ENCODE results near the gene HSPA1A. TPM values are rescaled to one million over a fixed set of nuclear protein-coding genes. Genes with fewer than 3 reads are reported as not detected.

The HSPA1A gene
- total and polyA plus RNA-seq, 12 donors: 48.5 to 261 (median 183) TPM

DNA sequence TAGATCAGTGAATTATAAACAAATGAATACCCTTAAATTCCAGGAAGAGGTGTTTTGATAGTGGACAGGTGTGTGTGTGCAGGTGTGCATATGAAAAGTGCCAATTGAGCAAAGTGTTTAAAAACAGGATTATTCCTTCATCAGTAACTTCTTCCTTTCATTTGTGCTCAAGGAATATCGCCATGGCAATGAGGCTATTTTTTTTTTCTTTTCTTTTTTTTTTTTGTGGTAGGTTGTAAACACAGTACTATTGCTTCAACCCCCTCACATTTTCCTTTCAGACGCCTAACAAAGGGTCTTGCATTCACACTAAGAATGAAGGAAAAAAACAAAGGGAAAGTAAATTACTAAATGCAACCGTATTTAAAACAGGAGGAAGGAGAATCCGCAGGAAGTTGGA is 10.2 kb downstream of the HSPA1A start:
- intact Hi-C loops (cut with DNase I): no loop called here
- no peaks in the 10 kb centered on the region for H3K36me3 ChIP-seq (replicated peaks in 1 of 2)
- no peak for DNase-seq
- peak overlapping the region in 3 of 5 donors; percentile 88 to 98 (median 89) for H3K27ac ChIP-seq
- WGBS, 4 donors: 74 to 82% (median 76%) methylated on average over 4 of the region's 4 CpGs
- H3K4me1 ChIP-seq (replicated peaks in 1 of 2): peaks cover 17 to 39% of the 10 kb centered on the region in 2 donors
- H3K4me3 ChIP-seq: no peak overlapping the region
- TF ChIP-seq, protein P1, sequence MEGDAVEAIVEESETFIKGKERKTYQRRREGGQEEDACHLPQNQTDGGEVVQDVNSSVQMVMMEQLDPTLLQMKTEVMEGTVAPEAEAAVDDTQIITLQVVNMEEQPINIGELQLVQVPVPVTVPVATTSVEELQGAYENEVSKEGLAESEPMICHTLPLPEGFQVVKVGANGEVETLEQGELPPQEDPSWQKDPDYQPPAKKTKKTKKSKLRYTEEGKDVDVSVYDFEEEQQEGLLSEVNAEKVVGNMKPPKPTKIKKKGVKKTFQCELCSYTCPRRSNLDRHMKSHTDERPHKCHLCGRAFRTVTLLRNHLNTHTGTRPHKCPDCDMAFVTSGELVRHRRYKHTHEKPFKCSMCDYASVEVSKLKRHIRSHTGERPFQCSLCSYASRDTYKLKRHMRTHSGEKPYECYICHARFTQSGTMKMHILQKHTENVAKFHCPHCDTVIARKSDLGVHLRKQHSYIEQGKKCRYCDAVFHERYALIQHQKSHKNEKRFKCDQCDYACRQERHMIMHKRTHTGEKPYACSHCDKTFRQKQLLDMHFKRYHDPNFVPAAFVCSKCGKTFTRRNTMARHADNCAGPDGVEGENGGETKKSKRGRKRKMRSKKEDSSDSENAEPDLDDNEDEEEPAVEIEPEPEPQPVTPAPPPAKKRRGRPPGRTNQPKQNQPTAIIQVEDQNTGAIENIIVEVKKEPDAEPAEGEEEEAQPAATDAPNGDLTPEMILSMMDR (IDR thresholded peaks at IDR 0.05): no peak
- no peaks in the 10 kb centered on the region for H3K9me3 ChIP-seq (replicated peaks in 1 of 3)
- no peaks in the 10 kb centered on the region for H3K27me3 ChIP-seq

DNA sequence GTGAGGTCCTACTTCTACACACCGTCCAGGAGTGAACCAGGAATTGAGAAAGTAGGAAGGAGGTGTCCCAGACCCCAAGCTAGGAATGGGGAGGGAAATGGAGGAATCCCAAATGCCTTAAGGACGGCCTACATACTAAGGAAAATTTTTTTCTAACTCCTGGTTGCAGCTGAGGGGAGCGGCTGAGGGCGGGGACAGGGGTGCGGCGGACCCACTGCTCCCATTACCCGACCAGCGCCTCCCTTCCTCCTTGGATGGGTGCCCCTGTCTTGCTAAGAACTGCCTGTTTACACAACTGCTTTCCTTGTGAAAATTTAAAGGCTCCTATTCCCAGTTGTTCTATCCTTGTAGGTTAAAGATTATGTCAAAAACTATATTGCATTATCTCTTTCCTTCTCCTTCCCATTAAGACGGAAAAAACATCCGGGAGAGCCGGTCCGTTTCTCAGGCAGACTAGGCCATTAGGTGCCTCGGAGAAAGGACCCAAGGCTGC is 11.5 kb downstream of the HSPA1A start:
- Histone ChIP-seq H3K9me3 (replicated peaks in 1 of 3) (no peaks in the 10 kb centered on the region), H3K27ac (peak overlapping the region; percentile 85 to 98 (median 88)), H3K4me1 (replicated peaks in 1 of 2) (peaks cover 6 to 38% of the 10 kb centered on the region in 2 donors), H3K36me3 (replicated peaks in 1 of 2) (no peaks in the 10 kb centered on the region), H3K27me3 (no peaks in the 10 kb centered on the region), H3K4me3 (peak overlapping the region in 2 of 4 donors; percentile 23 to 40)
- intact Hi-C loops (cut with DNase I): no loop called here
- WGBS, 4 donors: 0 to 1% (median 1%) methylated on average over 13 of the region's 13 CpGs
- TF ChIP-seq POLR2A (IDR thresholded peaks at IDR 0.05): peak in 1 of 2 donors; percentile 36
- TF ChIP-seq, protein P1 (IDR thresholded peaks at IDR 0.05): no peak
- peak; percentile 75 to 90 (median 86) for DNase-seq

DNA sequence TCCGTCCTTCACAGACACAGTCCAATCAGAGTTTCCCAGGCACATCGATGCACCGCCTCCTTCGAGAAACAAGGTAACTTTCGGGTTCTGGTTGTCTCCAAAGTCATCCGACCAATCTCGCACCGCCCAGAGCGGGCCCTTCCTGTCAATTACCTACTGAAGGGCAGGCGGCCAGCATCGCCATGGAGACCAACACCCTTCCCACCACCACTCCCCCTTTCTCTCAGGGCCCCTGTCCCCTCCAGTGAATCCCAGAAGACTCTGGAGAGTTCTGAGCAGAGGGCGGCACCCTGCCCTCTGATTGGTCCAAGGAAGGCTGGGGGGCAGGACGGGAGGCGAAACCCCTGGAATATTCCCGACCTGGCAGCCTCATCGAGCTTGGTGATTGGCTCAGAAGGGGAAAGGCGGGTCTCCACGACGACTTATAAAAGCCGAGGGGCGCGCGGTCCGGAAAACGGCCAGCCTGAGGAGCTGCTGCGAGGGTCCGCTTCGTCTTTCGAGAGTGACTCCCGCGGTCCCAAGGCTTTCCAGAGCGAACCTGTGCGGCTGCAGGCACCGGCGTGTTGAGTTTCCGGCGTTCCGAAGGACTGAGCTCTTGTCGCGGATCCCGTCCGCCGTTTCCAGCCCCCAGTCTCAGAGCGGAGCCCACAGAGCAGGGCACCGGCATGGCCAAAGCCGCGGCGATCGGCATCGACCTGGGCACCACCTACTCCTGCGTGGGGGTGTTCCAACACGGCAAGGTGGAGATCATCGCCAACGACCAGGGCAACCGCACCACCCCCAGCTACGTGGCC is 12.1 kb downstream of the HSPA1A start, which contains the start of gene HSPA1B:
TSS of gene HSPA1B (plus strand) at position 453 of the 794 bp plus-strand sequence. CDS start at position 666, 213 bp downstream.
- peak; percentile 100 for TF ChIP-seq POLR2A (IDR thresholded peaks at IDR 0.05)
- TF ChIP-seq, protein P1 (IDR thresholded peaks at IDR 0.05): peak in 1 of 6 experiments; percentile 22
- intact Hi-C loops (cut with DNase I): no loop called here
- Histone ChIP-seq H3K36me3 (replicated peaks in 1 of 2) (no peaks in the 10 kb centered on the region), H3K27ac (peak within 1 kb of the TSS; percentile 86 to 98 (median 88)), H3K4me1 (replicated peaks in 1 of 2) (peaks cover 6 to 36% of the 10 kb centered on the region in 2 donors), H3K9me3 (replicated peaks in 1 of 3) (no peaks in the 10 kb centered on the region), H3K27me3 (no peaks in the 10 kb centered on the region), H3K4me3 (peak within 1 kb of the TSS in 2 of 4 donors; percentile 45 to 60)
- 0% methylated on average over 34 to 52 of the region's 56 CpGs for WGBS, 4 donors
- peak; percentile 99 to 100 (median 100) for DNase-seq

DNA sequence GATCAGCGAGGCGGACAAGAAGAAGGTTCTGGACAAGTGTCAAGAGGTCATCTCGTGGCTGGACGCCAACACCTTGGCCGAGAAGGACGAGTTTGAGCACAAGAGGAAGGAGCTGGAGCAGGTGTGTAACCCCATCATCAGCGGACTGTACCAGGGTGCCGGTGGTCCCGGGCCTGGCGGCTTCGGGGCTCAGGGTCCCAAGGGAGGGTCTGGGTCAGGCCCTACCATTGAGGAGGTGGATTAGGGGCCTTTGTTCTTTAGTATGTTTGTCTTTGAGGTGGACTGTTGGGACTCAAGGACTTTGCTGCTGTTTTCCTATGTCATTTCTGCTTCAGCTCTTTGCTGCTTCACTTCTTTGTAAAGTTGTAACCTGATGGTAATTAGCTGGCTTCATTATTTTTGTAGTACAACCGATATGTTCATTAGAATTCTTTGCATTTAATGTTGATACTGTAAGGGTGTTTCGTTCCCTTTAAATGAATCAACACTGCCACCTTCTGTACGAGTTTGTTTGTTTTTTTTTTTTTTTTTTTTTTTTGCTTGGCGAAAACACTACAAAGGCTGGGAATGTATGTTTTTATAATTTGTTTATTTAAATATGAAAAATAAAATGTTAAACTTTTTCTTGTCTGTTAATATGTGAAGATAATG is 14.4 kb downstream of the HSPA1A start:
- Histone ChIP-seq H3K4me3 (peak overlapping the region in 2 of 4 donors; percentile 43 to 80), H3K27ac (peak overlapping the region in 4 of 5 donors; percentile 60 to 96 (median 76)), H3K36me3 (replicated peaks in 1 of 2) (no peaks in the 10 kb centered on the region), H3K27me3 (no peaks in the 10 kb centered on the region), H3K9me3 (replicated peaks in 1 of 3) (no peaks in the 10 kb centered on the region), H3K4me1 (replicated peaks in 1 of 2) (peaks cover 6 to 27% of the 10 kb centered on the region in 2 donors)
- peak in 2 of 7 donors; percentile 46 to 70 for DNase-seq
- WGBS, 4 donors: 0 to 2% (median 0%) methylated on average over 10 to 15 of the region's 15 CpGs
- TF ChIP-seq, protein P1 (IDR thresholded peaks at IDR 0.05): peak; percentile 21 to 81 (median 40)
- no peak for TF ChIP-seq POLR2A (IDR thresholded peaks at IDR 0.05)
- intact Hi-C loops (cut with DNase I): loop anchor here in 1 of 2 donors (10.0 kb wide), 1 partner anchor 145 kb away; the partner anchor contains the start of gene LY6G5C

All from adrenal gland (tissue), 12 donors.